Type B pancreatic cell (in vitro differentiated cells): ENCODE data around the gene NEGR1. TPM values are rescaled to one million over a fixed set of nuclear protein-coding genes. Genes with fewer than 3 reads are reported as not detected.

Experiments
- DNase-seq: peaks from one replicate; pipeline ENCODE4 v3.0.0; 2021; ENCODE audit warnings: mixed read lengths; ENCODE audit not compliant: unreplicated experiment; ENCODE audit errors: extremely low spot score
- H3K27ac Mint-ChIP-seq: 2 replicates; pipeline ENCODE4 v1.8.0; 2021; ENCODE audit warnings: mild to moderate bottlenecking, mixed read lengths
- H3K27me3 Mint-ChIP-seq: 2 replicates; pipeline ENCODE4 v1.8.0; 2021; ENCODE audit warnings: mixed read lengths
- H3K36me3 Mint-ChIP-seq: 2 replicates; pipeline ENCODE4 v1.8.0; 2021; ENCODE audit warnings: mixed read lengths
- H3K4me1 Mint-ChIP-seq: one replicate; pipeline ENCODE4 v1.8.0; 2021; ENCODE audit warnings: mixed read lengths; ENCODE audit not compliant: unreplicated experiment
- H3K4me3 Mint-ChIP-seq: 2 replicates; pipeline ENCODE4 v1.8.0; 2021; ENCODE audit warnings: mild to moderate bottlenecking, mixed read lengths
- H3K9me3 Mint-ChIP-seq: 2 replicates; pipeline ENCODE4 v1.8.0; 2021; ENCODE audit warnings: mixed read lengths
- CTCF ChIP-seq: fragments of 200-600 bp; sonication (generic); conservative IDR thresholded peaks from 2 replicates; pipeline ENCODE4 v1.5.0; 2021; ENCODE audit warnings: antibody characterized with exemption, mild to moderate bottlenecking
- total RNA-seq: library from RNA; stranded (reverse); gene quantifications from 2 replicates; pipeline ENCODE4 v1.2.1, GENCODE V29; 2021; ENCODE audit warnings: low replicate concordance

Gene NEGR1
- total RNA-seq, 1 donor from 2014 or later, result 22.5 TPM

GRCh38 chr1:72015006-72015405 lies 267.3 kb downstream of the NEGR1 start:
- Mint-ChIP-seq H3K27me3 (no peaks in the 10 kb centered on the region), H3K4me1 (peaks cover 5% of the 10 kb centered on the region), H3K9me3 (no peaks in the 10 kb centered on the region), H3K27ac (no peak overlapping the region), H3K4me3 (no peak overlapping the region), H3K36me3 (no peaks in the 10 kb centered on the region)
- DNase-seq, result no peak
- TF ChIP-seq CTCF, result no peak

- H3K36me3 Mint-ChIP-seq, result no peaks in the 10 kb centered on the region
- no peak overlapping the region for H3K27ac Mint-ChIP-seq
- no peaks in the 10 kb centered on the region for H3K27me3 Mint-ChIP-seq
- H3K4me1 Mint-ChIP-seq, result peaks cover 10% of the 10 kb centered on the region
- no peaks in the 10 kb centered on the region for H3K9me3 Mint-ChIP-seq
- TF ChIP-seq CTCF, result no peak
- no peak overlapping the region for H3K4me3 Mint-ChIP-seq
- no peak for DNase-seq
Measured at GRCh38 chr1:72013161-72013560, 269.2 kb downstream of the NEGR1 start.

- H3K27ac Mint-ChIP-seq, result no peak overlapping the region
- TF ChIP-seq CTCF, result no peak
- no peaks in the 10 kb centered on the region for H3K9me3 Mint-ChIP-seq
Measured at GRCh38 chr1:72011721-72012120, 270.6 kb downstream of the NEGR1 start.

GRCh38 chr1:72010094-72010431 lies 272.3 kb downstream of the NEGR1 start:
- H3K27ac Mint-ChIP-seq, result no peak overlapping the region
- H3K9me3 Mint-ChIP-seq, result no peaks in the 10 kb centered on the region
- DNase-seq, result no peak
- no peaks in the 10 kb centered on the region for H3K27me3 Mint-ChIP-seq
- peaks cover 10% of the 10 kb centered on the region for H3K4me1 Mint-ChIP-seq
- no peaks in the 10 kb centered on the region for H3K36me3 Mint-ChIP-seq
- TF ChIP-seq CTCF, result no peak
- H3K4me3 Mint-ChIP-seq, result no peak overlapping the region

More at GRCh38 chr1:72011721-72012120, 270.6 kb downstream of the NEGR1 start:
- Mint-ChIP-seq H3K27me3 (no peaks in the 10 kb centered on the region), H3K36me3 (no peaks in the 10 kb centered on the region), H3K4me3 (no peak overlapping the region), H3K4me1 (peaks cover 10% of the 10 kb centered on the region)
- no peak for DNase-seq

GRCh38 chr1:72009173-72010093 lies 272.9 kb downstream of the NEGR1 start:
- peaks cover 10% of the 10 kb centered on the region for H3K4me1 Mint-ChIP-seq
- no peaks in the 10 kb centered on the region for H3K9me3 Mint-ChIP-seq
- no peaks in the 10 kb centered on the region for H3K27me3 Mint-ChIP-seq
- no peak overlapping the region for H3K27ac Mint-ChIP-seq
- no peak overlapping the region for H3K4me3 Mint-ChIP-seq
- no peaks in the 10 kb centered on the region for H3K36me3 Mint-ChIP-seq
- TF ChIP-seq CTCF, result no peak
- DNase-seq, result no peak
